Endothelial cell of umbilical vein (primary cell): Measurements from ENCODE around the gene ABCC1.

Experiments used
- EZH2 ChIP-seq: IDR thresholded peaks from 2 replicates; pipeline ENCODE4 v1.6.1; 2012; ENCODE audit warnings: borderline replicate concordance, low read depth, mild to moderate bottlenecking, moderate library complexity, low read length, inconsistent platforms; ENCODE audit not compliant: severe bottlenecking
- POLR2A ChIP-seq: IDR thresholded peaks from 2 replicates; pipeline ENCODE4 v1.6.1; 2012; ENCODE audit warnings: low read depth, mild to moderate bottlenecking, control low read depth, low read length
- POLR2AphosphoS5 ChIP-seq: IDR thresholded peaks from 2 replicates; pipeline ENCODE4 v1.6.1; 2012; ENCODE audit warnings: low read depth, mild to moderate bottlenecking, control low read depth, low read length, moderate library complexity; ENCODE audit not compliant: insufficient read depth
- TF ChIP-seq, protein P1 (sequence below), 2 donors: IDR thresholded peaks; 1 replicate in 1 of 2; 2 replicates in 1 of 2; pipeline ENCODE4 v1.5.1; 2011; ENCODE audit warnings: low read length in 2 of 2, mild to moderate bottlenecking in 2 of 2, moderate library complexity in 2 of 2, control low read depth in 1 of 2, inconsistent platforms in 1 of 2, low read depth in 1 of 2; ENCODE audit not compliant: insufficient read depth in 1 of 2; ENCODE audit errors: extremely low read depth in 1 of 2
- TF ChIP-seq, protein P2 (sequence below): IDR thresholded peaks from 2 replicates; pipeline ENCODE4 v1.6.1; 2011; ENCODE audit not compliant: insufficient read depth, insufficient read length

DNA sequence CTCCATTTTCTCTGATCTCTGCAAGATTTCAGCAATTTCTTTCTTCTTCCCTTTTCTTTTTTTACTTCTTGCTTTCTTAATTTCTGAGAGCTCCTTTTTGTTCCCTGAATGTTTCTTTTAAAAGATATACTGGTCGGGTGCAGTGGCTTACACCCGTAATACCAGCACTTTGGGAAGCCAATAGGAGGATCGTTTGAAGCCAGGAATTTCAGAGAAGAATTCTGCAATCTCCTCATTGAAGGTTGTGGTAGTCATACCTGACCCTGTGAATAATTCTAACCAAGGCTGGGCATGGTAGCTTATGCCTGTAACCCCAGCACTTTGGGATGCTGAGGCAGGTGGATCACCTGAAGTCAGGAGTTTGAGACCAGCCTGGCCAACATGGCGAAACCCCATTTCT lies 15.6 kb upstream of the ABCC1 start:
- TF ChIP-seq, protein P1, sequence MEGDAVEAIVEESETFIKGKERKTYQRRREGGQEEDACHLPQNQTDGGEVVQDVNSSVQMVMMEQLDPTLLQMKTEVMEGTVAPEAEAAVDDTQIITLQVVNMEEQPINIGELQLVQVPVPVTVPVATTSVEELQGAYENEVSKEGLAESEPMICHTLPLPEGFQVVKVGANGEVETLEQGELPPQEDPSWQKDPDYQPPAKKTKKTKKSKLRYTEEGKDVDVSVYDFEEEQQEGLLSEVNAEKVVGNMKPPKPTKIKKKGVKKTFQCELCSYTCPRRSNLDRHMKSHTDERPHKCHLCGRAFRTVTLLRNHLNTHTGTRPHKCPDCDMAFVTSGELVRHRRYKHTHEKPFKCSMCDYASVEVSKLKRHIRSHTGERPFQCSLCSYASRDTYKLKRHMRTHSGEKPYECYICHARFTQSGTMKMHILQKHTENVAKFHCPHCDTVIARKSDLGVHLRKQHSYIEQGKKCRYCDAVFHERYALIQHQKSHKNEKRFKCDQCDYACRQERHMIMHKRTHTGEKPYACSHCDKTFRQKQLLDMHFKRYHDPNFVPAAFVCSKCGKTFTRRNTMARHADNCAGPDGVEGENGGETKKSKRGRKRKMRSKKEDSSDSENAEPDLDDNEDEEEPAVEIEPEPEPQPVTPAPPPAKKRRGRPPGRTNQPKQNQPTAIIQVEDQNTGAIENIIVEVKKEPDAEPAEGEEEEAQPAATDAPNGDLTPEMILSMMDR (IDR thresholded peaks at IDR 0.05; ENCODE audit: extremely low read depth in 1 of 2, insufficient read depth in 1 of 2, low read depth in 1 of 2, low read length in 2 of 2): no peak
- TF ChIP-seq POLR2A: no peak
- no peak for TF ChIP-seq POLR2AphosphoS5
- no peak for TF ChIP-seq EZH2
- TF ChIP-seq, protein P2, sequence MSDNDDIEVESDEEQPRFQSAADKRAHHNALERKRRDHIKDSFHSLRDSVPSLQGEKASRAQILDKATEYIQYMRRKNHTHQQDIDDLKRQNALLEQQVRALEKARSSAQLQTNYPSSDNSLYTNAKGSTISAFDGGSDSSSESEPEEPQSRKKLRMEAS: no peak
